Neural crest cell (in vitro differentiated cells): ENCODE data around the gene SLC39A12. TPM values are rescaled to one million over a fixed set of nuclear protein-coding genes. Genes with fewer than 3 reads are reported as not detected.

ENCODE experiments used
- DNase-seq: peaks from one replicate; pipeline ENCODE4 v3.0.0; 2021; ENCODE audit warnings: low read depth, mixed read lengths, low spot score
- H3K27ac Mint-ChIP-seq: one replicate; pipeline ENCODE4 v1.8.0; 2021; ENCODE audit warnings: mild to moderate bottlenecking, mixed read lengths; ENCODE audit not compliant: unreplicated experiment
- H3K27me3 Mint-ChIP-seq: 2 replicates; pipeline ENCODE4 v1.8.0; 2021; ENCODE audit warnings: low read depth, mild to moderate bottlenecking, mixed read lengths
- H3K36me3 Mint-ChIP-seq: 2 replicates; pipeline ENCODE4 v1.8.0; 2021; ENCODE audit warnings: low read depth, mild to moderate bottlenecking, mixed read lengths
- H3K4me1 Mint-ChIP-seq: 2 replicates; pipeline ENCODE4 v1.8.0; 2021; ENCODE audit warnings: mixed read lengths
- H3K4me3 Mint-ChIP-seq: one replicate; pipeline ENCODE4 v1.8.0; 2021; ENCODE audit warnings: mild to moderate bottlenecking, mixed read lengths
- H3K9me3 Mint-ChIP-seq: 2 replicates; pipeline ENCODE4 v1.8.0; 2021; ENCODE audit warnings: mixed read lengths
- CTCF ChIP-seq: fragments of 200-600 bp; sonication (generic); conservative IDR thresholded peaks from 2 replicates; pipeline ENCODE4 v1.5.0; 2021; ENCODE audit warnings: antibody characterized with exemption, mild to moderate bottlenecking
- total RNA-seq: library from RNA; stranded (reverse); gene quantifications from 2 replicates; pipeline ENCODE4 v1.2.1, GENCODE V29; 2021

SLC39A12 gene
- total RNA-seq, 1 donor from 2014 or later: not detected

DNA sequence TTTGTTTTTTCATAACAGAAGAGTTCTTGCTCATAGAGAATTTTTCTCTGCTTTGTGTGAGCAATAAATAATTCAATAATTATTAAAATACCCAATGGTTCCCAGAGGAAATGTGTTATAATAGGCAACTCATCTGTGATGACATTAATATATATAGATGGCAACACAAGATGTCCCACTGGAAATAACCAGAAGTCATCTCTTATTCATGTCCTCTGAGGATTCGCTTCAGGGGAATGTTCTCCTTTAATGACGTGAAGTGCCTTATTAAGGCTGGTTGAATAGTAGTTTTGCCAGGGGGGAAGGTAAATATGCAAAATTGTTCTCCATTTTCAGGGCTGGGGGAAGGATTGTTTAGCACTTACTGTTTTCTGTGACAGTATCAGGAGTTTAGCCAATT lies 3.1 kb downstream of the SLC39A12 start:
- TF ChIP-seq CTCF: no peak
- no peak overlapping the region for H3K27ac Mint-ChIP-seq
- peaks cover 10% of the 10 kb centered on the region for H3K4me1 Mint-ChIP-seq
- H3K27me3 Mint-ChIP-seq: no peaks in the 10 kb centered on the region
- DNase-seq: no peak
- no peak overlapping the region for H3K4me3 Mint-ChIP-seq
- peaks cover 8% of the 10 kb centered on the region for H3K9me3 Mint-ChIP-seq
- no peaks in the 10 kb centered on the region for H3K36me3 Mint-ChIP-seq

DNA sequence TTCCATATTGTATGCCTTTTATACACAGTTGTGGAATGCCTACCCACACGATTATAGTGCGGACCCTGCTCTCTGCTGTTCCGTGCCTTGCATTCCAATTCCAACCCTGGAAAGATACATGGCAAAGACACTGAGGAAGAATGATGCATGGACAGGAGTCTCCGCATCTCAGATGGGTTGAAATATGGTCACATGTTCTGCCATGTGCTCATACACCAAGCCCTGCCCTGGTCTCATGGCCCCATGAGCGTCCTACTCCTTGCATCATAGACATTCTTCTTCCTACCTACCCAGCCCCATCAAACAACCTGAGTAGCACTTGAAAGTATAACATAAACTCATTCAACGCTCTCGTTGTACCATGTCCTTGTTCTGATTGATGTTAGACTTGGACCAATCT lies 6.3 kb downstream of the SLC39A12 start:
- H3K4me1 Mint-ChIP-seq: peaks cover 5% of the 10 kb centered on the region
- H3K4me3 Mint-ChIP-seq: no peak overlapping the region
- H3K27ac Mint-ChIP-seq: no peak overlapping the region
- H3K27me3 Mint-ChIP-seq: no peaks in the 10 kb centered on the region
- no peaks in the 10 kb centered on the region for H3K36me3 Mint-ChIP-seq
- DNase-seq: no peak
- peaks cover 8% of the 10 kb centered on the region for H3K9me3 Mint-ChIP-seq
- no peak for TF ChIP-seq CTCF

- Mint-ChIP-seq H3K36me3 (no peaks in the 10 kb centered on the region), H3K9me3 (peaks cover 5% of the 10 kb centered on the region), H3K4me3 (no peak overlapping the region), H3K4me1 (peaks cover 5% of the 10 kb centered on the region), H3K27ac (no peak overlapping the region), H3K27me3 (peaks cover 2% of the 10 kb centered on the region)
- DNase-seq: no peak
- no peak for TF ChIP-seq CTCF
These were observed 8.2 kb downstream of the SLC39A12 start for GRCh38 chr10:17959870-17960269.

DNA sequence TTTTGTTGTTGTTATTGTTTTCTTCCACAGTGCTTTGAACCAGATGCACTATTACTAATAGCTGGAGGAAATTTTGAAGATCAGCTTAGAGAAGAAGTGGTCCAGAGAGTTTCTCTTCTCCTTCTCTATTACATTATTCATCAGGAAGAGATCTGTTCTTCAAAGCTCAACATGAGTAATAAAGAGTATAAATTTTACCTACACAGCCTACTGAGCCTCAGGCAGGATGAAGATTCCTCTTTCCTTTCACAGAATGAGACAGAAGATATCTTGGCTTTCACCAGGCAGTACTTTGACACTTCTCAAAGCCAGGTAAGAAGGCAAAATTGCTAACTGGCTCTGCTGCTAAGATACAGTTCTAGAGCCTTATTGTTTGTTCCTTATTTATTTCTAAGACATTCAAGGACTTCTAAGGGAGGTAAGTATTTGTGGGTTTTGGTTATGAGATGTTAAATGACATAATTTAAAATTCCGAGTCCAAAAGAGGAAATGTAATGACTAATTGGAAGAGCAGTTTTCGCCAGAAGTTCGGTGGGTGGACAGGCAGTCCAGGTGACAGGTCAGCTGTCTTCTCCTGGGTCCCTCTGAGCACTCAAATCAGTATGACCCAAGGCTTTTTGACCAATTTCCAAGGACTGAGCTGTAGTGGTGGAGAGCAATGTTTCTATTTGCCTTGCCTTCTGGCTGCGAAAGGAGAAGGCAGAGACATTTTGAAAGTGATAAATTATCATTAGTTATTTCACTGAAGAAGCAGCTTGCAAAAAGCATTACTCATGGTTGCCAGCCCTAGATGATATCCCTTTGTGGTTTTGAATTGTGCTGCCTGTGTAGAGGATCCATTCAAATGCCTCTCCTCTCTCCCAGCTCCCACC lies 10.1 kb downstream of the SLC39A12 start:
- peaks cover 5% of the 10 kb centered on the region for H3K9me3 Mint-ChIP-seq
- no peaks in the 10 kb centered on the region for H3K36me3 Mint-ChIP-seq
- H3K4me1 Mint-ChIP-seq: peaks cover 5% of the 10 kb centered on the region
- no peak overlapping the region for H3K27ac Mint-ChIP-seq
- no peak for DNase-seq
- H3K27me3 Mint-ChIP-seq: peaks cover 2% of the 10 kb centered on the region
- no peak overlapping the region for H3K4me3 Mint-ChIP-seq
- TF ChIP-seq CTCF: no peak

- Mint-ChIP-seq H3K4me3 (no peak overlapping the region), H3K4me1 (no peaks in the 10 kb centered on the region), H3K36me3 (no peaks in the 10 kb centered on the region), H3K27ac (no peak overlapping the region), H3K9me3 (peaks cover 2% of the 10 kb centered on the region), H3K27me3 (peaks cover 2% of the 10 kb centered on the region)
- no peak for DNase-seq
- TF ChIP-seq CTCF: no peak
These were observed 11.7 kb downstream of the SLC39A12 start for GRCh38 chr10:17963431-17963830.
